IPS-18a (cell line): Measurements from ENCODE around the gene FOXC2.
A peak's percentile ranks its signal among the peaks of the same experiment; 100 is the strongest.

Experiments used
- H3K27ac ChIP-seq: one replicate; pipeline ENCODE4 v1.5.1; 2013; ENCODE audit warnings: low read length
- H3K27me3 ChIP-seq: one replicate; pipeline ENCODE4 v1.6.1; 2013; ENCODE audit warnings: mild to moderate bottlenecking, low read length; ENCODE audit not compliant: control insufficient read depth, insufficient read depth
- H3K36me3 ChIP-seq: one replicate; pipeline ENCODE4 v1.6.1; 2013; ENCODE audit warnings: low read depth, low read length; ENCODE audit not compliant: control insufficient read depth
- H3K4me1 ChIP-seq: one replicate; pipeline ENCODE4 v1.6.1; 2013; ENCODE audit warnings: low read depth, low read length; ENCODE audit not compliant: control insufficient read depth
- H3K4me3 ChIP-seq: one replicate; pipeline ENCODE4 v1.5.1; 2013; ENCODE audit warnings: low read length
- H3K9ac ChIP-seq: one replicate; pipeline ENCODE4 v1.6.1; 2013; ENCODE audit warnings: mild to moderate bottlenecking, low read length, moderate library complexity
- H3K9me3 ChIP-seq: one replicate; pipeline ENCODE4 v1.6.1; 2013; ENCODE audit warnings: low read depth, low read length; ENCODE audit not compliant: control insufficient read depth

Gene FOXC2

DNA sequence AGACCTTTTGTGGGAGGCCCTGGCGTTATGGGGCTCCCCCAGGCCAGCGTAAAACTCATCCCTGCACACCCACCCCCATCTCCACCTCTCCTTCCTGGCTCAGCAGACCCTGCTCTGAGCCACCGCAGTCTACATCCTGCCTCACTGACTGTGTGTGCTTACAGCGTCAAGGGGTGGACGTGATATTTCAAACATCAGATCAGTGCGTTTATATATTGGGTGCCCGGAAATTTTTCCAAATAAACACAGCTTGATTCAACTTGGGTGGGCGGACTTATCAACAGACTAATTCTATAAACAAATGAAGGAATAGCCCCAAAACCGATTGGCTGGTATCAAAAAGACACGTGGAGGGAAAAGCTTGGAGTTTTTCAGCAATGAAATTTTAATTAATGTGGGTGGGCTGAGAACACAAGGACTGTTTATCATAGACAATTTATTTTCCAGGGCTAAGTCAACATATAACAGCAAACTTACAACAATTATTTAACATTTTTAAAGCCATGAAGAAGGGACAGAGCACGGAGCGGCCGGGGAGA, 11.5 kb downstream of the FOXC2 start, which contains the start of gene FOXL1:
Gene FOXL1 (plus strand): TSS at position 489 of the 539 bp plus-strand sequence. CDS start 175 bp downstream, outside the sequence.
- Histone ChIP-seq H3K9ac (no peak within 1 kb of the TSS), H3K27me3 (peaks cover 99% of the 10 kb centered on the region), H3K9me3 (no peaks in the 10 kb centered on the region), H3K4me1 (peaks cover 32% of the 10 kb centered on the region), H3K4me3 (peak within 1 kb of the TSS; percentile 42), H3K27ac (no peak within 1 kb of the TSS), H3K36me3 (no peaks in the 10 kb centered on the region)

DNA sequence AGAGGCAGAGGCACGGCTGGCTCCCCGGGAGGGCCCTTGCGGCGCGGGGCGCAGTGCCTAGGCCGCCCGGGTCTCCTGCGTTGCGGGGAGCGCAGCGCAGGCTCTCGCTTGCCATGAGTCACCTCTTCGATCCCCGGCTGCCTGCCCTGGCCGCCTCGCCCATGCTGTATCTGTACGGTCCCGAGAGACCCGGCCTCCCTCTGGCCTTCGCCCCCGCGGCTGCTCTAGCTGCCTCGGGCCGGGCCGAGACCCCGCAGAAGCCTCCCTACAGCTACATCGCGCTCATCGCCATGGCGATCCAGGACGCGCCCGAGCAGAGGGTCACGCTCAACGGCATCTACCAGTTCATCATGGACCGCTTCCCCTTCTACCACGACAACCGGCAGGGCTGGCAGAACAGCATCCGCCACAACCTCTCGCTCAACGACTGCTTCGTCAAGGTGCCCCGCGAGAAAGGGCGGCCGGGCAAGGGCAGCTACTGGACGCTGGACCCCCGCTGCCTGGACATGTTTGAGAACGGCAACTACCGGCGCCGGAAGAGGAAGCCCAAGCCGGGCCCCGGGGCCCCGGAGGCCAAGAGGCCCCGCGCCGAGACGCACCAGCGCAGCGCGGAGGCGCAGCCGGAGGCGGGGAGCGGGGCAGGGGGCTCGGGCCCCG, 12.1 kb downstream of the FOXC2 start:
- H3K36me3 ChIP-seq, result no peaks in the 10 kb centered on the region
- no peak overlapping the region for H3K9ac ChIP-seq
- H3K9me3 ChIP-seq, result no peaks in the 10 kb centered on the region
- H3K27ac ChIP-seq, result no peak overlapping the region
- peak overlapping the region; percentile 42 for H3K4me3 ChIP-seq
- peaks cover 99% of the 10 kb centered on the region for H3K27me3 ChIP-seq
- peaks cover 28% of the 10 kb centered on the region for H3K4me1 ChIP-seq

DNA sequence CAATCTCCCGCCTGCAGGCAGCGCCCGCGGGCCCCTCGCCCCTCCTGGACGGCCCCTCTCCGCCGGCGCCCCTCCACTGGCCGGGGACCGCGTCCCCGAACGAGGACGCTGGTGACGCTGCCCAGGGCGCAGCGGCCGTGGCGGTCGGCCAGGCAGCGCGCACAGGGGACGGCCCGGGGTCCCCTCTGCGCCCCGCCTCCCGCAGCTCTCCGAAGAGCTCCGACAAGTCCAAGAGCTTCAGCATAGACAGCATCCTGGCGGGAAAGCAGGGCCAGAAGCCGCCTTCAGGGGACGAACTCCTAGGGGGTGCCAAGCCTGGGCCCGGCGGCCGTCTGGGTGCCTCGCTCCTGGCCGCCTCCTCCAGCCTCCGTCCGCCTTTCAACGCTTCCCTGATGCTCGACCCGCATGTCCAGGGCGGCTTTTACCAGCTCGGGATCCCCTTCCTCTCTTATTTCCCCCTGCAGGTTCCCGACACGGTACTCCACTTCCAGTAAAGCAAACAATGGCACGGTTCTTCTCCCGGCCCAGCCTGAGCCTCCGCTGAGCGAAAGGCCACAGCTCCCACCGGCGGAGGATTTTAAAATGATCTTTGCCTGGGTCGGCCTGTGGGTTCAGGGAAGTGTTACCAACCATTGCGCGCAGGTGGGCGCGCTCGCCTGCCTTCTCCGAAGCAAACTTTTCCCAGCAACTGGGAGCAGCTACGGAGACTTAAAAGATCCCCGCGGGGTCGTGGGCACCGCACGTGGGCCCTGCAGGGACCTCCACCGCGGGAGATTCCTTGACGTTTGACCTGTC, 12.8 kb downstream of the FOXC2 start:
- H3K27ac ChIP-seq, result no peak overlapping the region

DNA sequence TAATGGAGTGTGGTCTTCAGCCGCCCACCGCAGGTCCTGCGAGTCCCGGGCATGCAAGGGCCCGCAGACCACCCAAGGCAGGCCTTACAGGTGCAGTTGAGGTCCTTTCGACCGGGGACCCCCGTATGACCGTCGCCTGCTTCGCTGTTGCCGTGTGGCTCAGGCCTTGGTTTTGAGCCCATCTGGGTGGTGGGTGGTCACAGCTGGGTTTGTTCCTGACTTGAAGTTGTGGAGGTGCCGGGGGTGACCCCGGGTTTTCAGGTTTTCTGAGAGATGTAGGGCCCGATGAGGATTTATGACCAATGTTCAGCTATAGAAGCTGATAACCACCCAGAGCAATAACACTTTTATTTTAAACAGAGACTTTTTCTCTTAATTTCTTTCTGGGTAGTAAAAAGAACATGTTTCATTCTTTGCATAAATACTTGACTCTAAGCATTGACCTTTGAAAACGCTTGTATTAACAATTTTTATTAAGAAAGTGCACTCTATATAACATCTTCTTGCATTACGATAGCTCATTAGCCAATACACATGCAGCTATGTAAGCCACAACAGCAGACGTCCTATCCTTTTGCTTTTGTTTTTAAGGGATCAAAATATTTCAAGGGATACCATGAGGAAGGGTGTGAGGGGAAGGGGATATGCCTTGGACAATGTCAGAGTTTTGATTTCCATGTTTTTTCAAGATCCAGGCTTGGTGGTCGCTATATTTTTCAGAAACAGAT, 13.6 kb downstream of the FOXC2 start:
- Histone ChIP-seq H3K27ac (no peak overlapping the region), H3K27me3 (peaks cover 89% of the 10 kb centered on the region), H3K4me1 (peaks cover 26% of the 10 kb centered on the region), H3K36me3 (no peaks in the 10 kb centered on the region), H3K9me3 (no peaks in the 10 kb centered on the region), H3K4me3 (peak overlapping the region; percentile 11), H3K9ac (no peak overlapping the region)

More for the DNA sequence above, 12.8 kb downstream of the FOXC2 start:
- H3K9me3 ChIP-seq, result no peaks in the 10 kb centered on the region
- peak overlapping the region; percentile 42 for H3K4me3 ChIP-seq
- H3K36me3 ChIP-seq, result no peaks in the 10 kb centered on the region
- H3K9ac ChIP-seq, result no peak overlapping the region
- H3K4me1 ChIP-seq, result peaks cover 28% of the 10 kb centered on the region
- H3K27me3 ChIP-seq, result peaks cover 97% of the 10 kb centered on the region

DNA sequence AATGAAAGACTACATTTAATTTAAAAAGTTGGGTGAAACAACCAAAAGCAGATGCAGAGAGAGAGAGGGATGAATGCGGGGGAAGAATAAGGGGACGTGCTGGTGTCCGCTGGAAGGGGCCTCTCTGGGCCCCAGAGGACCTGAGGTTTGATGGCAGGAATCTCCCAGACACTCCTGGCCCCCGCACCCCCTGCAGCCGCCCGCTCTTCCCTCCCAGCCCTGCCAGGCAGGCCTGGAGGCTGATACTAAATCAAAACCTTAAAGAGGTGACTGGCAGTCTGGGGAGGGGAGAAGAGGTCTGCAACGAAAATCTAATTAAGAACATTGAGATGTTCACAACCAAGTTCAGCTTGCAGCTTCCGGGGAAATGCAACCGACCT, 14.2 kb downstream of the FOXC2 start:
- Histone ChIP-seq H3K27me3 (peaks cover 84% of the 10 kb centered on the region), H3K9ac (no peak overlapping the region), H3K9me3 (no peaks in the 10 kb centered on the region), H3K27ac (no peak overlapping the region), H3K36me3 (no peaks in the 10 kb centered on the region), H3K4me3 (no peak overlapping the region), H3K4me1 (peaks cover 23% of the 10 kb centered on the region)

DNA sequence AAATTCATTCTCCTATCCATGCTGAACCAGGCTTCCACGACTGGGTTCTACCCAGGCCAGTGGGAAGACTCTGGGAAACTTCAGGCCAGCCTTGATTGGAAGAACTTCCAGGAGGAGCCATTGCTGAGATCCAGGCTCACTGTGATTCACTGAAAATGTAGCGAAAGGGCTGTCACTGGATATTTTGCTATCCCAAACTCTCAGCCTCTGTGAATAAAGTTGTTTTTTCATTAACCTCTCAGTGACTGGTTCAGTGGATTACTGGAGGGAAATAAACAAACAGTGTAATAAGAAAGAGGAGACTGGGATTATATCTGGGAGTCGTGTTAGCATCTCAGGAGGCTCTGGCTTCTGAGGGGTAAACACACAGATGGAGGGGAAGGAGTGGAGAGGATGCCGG, 14.8 kb downstream of the FOXC2 start:
- no peak overlapping the region for H3K27ac ChIP-seq
- H3K4me3 ChIP-seq, result no peak overlapping the region
- no peak overlapping the region for H3K9ac ChIP-seq
- H3K36me3 ChIP-seq, result no peaks in the 10 kb centered on the region
- H3K9me3 ChIP-seq, result no peaks in the 10 kb centered on the region
- H3K4me1 ChIP-seq, result peaks cover 23% of the 10 kb centered on the region
- H3K27me3 ChIP-seq, result peaks cover 77% of the 10 kb centered on the region

DNA sequence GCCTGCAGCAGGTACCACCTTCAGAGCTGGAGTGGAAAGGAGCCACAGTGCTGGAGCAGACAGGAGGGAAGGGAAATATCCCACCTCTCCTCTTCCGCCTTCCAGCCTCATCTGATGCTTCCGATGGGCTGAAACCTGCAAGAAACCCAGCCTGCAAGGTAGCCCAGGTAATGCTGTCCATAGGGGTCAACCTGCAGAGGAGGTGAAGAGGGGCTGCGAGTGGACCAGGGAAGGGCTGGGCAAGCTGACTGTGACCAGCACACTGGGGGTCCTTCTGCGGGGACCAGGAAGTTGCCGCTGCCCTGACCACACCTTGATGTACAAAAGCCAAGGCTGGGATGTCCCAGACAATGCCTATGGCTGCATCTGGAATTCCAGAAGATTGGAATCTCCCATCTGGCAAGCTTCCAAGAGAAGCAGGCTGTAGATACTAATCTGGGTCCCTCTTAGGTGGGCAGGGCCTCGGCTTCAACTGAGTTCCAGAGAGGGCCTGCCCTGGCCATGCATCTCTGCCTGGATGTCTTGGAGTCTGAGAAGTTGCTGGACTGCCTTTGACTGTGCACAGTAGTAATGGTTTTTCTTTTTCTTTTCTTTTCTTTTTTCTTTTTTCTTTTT, 17.5 kb downstream of the FOXC2 start:
- peaks cover 50% of the 10 kb centered on the region for H3K27me3 ChIP-seq
- H3K36me3 ChIP-seq, result no peaks in the 10 kb centered on the region
- no peak overlapping the region for H3K4me3 ChIP-seq
- no peak overlapping the region for H3K9ac ChIP-seq
- peaks cover 3% of the 10 kb centered on the region for H3K4me1 ChIP-seq
- no peaks in the 10 kb centered on the region for H3K9me3 ChIP-seq
- H3K27ac ChIP-seq, result no peak overlapping the region

DNA sequence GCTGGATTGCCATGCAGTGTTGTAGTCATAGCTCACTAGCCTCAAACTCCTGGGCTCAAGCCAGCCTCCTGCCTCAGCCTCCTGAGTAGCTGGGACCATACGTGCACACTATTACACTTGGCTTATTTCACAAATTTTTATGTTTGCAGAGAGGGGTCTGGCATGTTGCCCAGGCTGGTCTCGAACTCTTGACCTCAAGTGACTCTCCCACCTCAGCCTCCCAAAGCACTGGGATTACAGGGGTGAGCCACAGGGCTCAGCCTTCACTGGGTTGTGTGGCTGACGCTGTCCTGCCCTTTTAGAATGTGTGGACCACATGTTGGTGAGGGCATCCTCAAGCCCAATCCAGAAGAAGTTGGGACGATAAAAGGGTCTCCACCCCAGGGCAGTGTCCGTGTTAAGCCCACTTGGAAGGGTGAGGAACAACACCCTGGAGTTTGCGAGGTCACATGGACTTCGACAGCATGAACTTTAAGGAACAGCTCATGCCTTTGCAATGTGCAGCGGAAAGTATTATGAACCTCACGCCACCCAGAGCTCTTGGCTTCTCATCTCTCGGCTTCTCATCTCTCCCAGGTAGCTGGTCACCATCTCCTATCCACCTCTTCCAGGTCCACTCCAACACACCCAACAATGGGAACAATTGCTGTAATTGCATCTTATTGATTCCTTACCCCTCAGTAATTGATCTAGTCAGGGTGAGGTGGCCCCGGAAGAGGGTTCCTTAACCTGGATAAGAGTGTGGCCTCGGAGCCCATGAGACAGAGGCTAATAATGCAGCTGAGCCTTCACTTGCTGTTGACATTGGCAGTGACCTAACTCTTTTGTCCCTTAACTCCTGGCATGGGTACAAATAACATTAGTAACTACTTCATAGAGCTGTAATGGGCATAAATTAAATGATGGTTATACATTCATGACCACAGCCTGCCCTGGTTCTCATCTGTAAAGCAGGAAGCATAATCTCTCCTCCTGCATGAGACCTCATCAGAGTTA, 18.4 kb downstream of the FOXC2 start:
- Histone ChIP-seq H3K4me1 (no peaks in the 10 kb centered on the region), H3K9ac (no peak overlapping the region), H3K4me3 (no peak overlapping the region), H3K27ac (no peak overlapping the region), H3K27me3 (peaks cover 50% of the 10 kb centered on the region), H3K9me3 (no peaks in the 10 kb centered on the region), H3K36me3 (no peaks in the 10 kb centered on the region)

DNA sequence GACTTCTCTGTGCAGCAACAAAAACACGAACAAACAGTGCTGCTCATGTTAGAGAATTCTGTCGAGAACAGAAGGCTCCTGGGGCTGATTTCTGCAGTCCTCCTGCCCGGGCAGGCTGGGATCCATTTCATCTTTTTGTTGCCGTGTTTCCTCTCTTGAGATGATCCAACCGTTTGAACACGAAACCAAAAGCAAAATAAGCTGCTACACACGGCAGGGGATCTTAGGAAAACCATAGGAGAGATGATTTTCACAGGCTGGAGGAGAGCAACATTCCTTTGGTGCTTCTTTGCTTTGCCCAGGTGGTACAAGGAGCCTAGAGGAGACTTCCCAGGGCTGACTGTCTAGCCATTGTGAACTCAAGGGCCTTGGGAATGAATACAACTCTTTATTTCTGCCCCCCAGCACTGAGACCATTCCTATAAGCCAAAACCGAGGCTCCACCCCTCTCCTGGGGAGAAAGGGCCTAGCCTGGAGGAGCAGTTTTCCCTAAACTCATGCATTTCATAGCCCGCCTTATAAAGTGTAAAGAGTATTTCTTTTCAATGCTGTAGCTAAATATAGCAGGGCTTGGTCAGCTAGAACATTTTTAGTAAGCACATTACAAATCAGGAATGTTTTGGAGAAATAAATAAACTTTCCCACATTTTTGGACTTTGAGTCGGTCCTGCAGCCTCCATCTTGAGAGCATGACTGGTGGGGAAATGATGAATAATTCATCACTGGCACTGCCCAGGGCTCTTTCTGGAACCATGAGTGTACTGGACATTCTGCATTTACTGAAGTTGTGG, 19.4 kb downstream of the FOXC2 start:
- H3K4me3 ChIP-seq, result no peak overlapping the region
- H3K27me3 ChIP-seq, result peaks cover 41% of the 10 kb centered on the region
- H3K27ac ChIP-seq, result no peak overlapping the region
- H3K36me3 ChIP-seq, result no peaks in the 10 kb centered on the region
- H3K9ac ChIP-seq, result no peak overlapping the region
- no peaks in the 10 kb centered on the region for H3K9me3 ChIP-seq
- no peaks in the 10 kb centered on the region for H3K4me1 ChIP-seq

DNA sequence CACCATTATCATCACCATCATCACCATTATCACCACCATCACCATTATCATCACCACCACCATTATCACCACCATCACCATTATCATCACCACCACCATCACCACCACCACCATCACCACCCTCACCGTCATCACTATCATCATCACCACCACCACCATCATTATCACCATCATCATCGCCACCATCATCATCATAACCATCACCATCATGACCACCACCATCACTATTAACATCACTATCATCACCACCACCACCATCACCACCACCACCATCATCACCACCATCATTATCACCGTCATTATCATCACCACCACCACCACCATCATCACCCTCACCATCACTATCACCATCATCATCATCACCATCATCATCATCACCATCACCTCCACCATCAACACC, 20.9 kb downstream of the FOXC2 start:
- Histone ChIP-seq H3K9me3 (no peaks in the 10 kb centered on the region), H3K36me3 (no peaks in the 10 kb centered on the region), H3K4me1 (no peaks in the 10 kb centered on the region), H3K4me3 (no peak overlapping the region), H3K27me3 (peaks cover 26% of the 10 kb centered on the region), H3K27ac (no peak overlapping the region), H3K9ac (no peak overlapping the region)
